ENCODE data around the gene HOTAIR. TPM values are rescaled to one million over a fixed set of nuclear protein-coding genes. Genes with fewer than 3 reads are reported as not detected.
A peak's percentile ranks its signal among the peaks of the same experiment; 100 is the strongest.

Gene HOTAIR
- total RNA-seq, 1 donor from 2014 or later: 1.7 TPM

- no peak for DNase-seq (ENCODE audit: low read depth)
These were observed 13.9 kb upstream of the HOTAIR start for GRCh38 chr12:53988541-53989226.

DNA sequence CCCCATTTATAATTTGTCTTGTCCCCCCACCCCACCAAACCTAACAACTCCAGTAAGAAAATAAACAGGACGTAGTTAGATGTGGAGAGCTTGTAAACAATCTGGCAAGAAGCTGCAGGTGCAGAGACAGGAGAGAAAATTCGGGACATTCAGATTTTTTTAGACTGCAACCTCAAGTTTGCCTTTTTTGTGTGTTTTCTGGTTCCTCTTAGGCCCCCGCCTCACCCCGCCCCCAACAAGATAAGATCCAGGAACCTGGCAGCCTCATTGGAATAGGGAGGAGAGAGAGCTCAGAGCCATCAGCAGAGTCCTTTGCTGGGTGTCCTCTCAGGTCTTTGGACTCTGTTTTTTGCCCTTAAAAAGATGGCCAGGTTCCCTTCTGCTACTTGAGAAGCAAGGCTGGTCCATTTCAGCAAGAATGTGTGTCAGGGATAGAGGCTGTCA, 13.1 kb upstream of the HOTAIR start:
- DNase-seq (ENCODE audit: low read depth): no peak

DNA sequence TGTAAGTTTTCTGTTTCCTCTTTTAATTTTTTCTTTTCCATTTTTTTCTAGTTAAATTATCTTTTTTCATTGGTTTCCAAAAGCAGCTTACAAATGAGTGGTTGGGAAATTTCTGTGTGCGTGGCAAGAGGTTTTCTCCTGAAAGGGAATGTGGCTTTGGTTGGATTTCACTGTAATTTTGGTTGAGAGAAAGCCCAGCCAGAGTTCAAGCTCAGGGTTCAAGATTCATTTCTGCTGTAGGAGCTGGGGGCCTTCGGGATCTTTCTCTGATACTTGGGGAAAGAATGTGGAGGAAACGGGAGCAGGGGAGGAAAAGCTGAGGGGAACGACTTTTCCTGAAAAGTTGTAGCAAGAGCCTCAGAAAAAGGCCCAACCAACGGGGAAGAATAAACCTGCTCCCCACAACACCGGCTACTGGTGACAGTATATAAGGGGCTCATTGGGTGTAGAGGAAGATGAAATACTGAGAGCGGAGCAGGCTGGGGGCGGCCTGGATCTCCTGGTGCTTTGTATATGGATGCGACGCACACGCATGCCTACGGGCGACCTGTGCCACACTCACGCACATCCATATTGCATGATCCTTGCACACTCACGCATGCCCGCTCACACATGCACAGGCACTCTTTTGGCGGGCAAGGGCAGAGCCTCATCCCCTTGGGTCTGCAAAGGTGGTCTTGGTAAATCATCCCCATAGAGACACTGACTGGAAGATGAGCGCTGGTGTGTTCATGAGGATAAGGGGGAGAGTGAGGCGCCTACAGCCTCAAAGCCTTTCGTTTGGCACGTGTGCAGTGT, 12.1 kb upstream of the HOTAIR start:
- DNase-seq (ENCODE audit: low read depth): no peak

DNA sequence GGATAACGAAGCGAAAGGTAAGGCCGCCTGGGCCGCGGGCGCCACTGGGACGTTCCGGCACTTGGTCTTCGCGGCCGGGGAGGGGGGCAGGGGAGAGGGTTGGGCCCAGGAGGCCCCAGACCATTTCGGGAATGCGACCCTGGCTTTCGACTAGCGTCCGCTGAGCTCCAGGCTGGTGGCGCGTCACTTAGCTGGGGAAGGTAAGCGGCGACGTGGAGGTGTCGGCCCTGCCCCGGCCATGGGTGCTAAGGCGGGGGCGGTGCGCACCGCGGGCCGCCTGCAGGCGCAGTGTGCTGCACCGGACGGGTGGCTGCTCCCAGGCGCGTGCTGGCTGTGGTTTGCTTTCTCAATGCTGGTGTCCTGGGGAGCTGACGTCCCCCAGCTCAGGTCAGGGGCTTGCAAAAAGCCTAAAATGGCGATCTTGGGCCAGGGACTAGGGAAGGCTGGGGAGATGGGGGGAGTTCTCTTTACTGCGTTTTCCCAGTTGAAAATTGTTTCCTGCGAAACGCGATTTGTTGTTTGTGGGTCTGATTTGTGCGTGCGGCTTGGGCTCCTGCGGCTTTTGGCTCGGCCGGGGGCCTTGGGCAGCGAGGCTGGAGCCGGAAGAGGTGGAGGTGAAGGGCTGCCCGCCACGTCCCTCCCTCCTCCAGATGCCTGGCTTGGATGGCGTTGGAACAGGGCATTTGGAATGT, 11.4 kb upstream of the HOTAIR start:
- no peak for DNase-seq (ENCODE audit: low read depth)

DNA sequence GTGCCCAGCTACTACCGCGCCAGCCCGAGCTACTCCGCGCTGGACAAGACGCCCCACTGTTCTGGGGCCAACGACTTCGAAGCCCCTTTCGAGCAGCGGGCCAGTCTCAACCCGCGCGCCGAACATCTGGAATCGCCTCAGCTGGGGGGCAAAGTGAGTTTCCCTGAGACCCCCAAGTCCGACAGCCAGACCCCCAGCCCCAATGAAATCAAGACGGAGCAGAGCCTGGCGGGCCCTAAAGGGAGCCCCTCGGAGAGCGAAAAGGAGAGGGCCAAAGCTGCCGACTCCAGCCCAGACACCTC, 10.9 kb upstream of the HOTAIR start:
- no peak for DNase-seq (ENCODE audit: low read depth)

DNA sequence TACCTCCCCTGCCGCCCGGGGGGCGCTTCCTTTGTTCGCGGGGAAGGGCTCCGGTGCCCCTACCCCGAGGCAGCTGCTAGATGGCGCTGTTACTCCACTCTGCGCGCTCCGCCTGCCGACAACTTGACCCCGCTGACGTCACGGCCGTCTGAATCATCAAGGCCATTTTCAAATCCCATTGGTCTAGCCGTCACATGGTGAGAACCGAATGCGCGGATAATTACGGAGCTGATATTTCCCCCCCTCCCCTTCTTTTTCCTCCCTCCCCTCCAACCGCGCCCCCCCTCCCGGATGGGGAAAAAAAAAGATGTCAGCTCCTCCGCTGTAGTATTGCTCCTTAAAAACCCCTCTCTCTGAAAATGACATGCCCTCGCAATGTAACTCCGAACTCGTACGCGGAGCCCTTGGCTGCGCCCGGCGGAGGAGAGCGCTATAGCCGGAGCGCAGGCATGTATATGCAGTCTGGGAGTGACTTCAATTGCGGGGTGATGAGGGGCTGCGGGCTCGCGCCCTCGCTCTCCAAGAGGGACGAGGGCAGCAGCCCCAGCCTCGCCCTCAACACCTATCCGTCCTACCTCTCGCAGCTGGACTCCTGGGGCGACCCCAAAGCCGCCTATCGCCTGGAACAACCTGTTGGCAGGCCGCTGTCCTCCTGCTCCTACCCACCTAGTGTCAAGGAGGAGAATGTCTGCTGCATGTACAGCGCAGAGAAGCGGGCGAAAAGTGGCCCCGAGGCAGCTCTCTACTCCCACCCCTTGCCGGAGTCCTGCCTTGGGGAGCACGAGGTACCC, 10.3 kb upstream of the HOTAIR start, which contains the start of gene HOXC10:
Gene HOXC10, plus strand, starts transcription at position 246 of the 791 bp plus-strand sequence. Its CDS starts 114 bp downstream, at position 360.
- DNase-seq (ENCODE audit: low read depth): peak; percentile 97

DNA sequence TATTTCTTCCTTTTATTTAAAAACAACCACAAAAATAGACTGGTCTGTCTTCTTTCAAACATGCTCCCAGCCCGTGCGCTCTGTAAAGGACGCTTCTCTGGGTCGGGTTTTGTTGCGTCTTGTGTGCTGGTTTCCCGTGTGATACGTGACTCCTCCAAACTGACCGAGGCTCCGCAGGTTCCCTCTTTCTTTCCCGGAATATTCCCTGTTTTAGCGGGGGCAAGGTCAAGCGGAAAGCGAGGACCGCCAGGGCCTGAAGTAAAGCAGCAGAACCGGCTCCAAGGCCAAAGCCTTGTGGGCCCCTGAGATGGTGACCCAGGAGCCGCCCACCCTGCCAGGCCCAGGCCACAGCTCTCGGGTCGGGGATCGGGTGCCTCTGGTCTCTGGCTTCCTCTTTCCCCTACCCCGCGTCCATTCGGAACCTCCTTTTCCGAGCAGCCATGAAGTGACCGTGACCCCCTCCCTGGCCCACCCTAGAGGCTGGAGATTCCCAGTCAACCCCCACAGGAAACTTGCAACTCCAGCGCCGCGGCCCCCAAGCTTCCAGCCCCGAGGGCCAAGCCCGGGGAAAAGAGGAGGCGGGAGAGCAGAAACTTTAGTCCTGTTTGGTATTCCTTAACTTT, 9.3 kb upstream of the HOTAIR start:
- no peak for DNase-seq (ENCODE audit: low read depth)

DNA sequence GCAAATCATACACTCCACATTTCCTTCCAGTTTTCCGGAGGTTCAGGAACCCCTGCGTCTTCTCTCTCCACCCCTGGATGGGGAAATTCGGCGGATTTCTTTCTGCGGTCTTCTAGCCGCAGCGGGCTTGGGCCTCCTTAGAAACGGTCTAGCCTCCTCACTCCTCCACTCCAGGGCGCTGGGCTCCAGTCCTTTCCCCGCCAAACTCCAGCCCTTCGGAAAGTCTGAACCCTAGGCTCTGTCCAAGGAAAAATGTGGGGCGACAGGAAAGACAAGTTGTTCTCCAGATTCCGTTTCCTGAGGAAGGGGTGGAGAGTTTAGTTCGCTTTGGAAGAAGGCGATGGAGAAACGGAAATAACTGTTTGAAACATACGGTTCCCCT, 8.8 kb upstream of the HOTAIR start:
- DNase-seq (ENCODE audit: low read depth): no peak

GRCh38 chr12:53982648-53983567, 8.2 kb upstream of the HOTAIR start:
- no peak for DNase-seq (ENCODE audit: low read depth)

GRCh38 chr12:53981634-53982565, 7.1 kb upstream of the HOTAIR start:
- DNase-seq (ENCODE audit: low read depth): no peak

DNA sequence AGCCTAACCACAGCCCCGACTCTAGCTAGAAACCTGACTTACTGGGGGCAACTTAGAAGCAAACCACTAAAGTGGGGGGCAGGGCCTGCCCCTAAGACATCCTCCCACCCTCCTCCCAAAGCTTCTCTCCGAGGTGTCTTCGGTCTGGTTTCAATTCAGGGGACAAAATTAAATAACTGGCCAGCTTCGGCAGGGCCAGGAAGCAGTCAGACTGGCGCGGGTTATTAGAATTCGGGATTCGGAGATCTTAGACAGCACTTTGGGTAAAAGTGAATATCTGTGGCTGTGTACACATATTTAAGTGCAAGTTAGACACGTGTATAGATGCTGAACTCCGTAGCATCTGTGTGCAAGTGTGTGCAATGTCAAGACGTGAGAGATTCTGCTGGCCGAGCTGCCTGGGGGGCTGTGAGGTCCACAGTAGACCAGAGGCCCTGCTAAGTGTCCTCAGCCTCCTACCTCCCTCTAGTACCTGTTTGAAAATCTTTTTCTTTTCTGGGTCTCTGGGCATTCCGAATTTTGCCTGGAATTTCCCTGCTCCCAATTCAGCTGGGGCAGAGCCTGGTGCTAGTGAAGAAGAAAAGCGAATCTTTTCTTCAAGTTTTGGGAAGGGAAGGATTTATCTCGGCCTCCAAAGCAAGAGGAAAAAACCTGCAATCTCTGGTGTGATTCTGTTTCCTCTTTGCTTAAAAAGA, 6.2 kb upstream of the HOTAIR start:
- no peak for DNase-seq (ENCODE audit: low read depth)

- no peak for DNase-seq (ENCODE audit: low read depth)
These were observed 5.5 kb upstream of the HOTAIR start for GRCh38 chr12:53980104-53980801.

GRCh38 chr12:53978477-53979356, 4.0 kb upstream of the HOTAIR start:
- no peak for DNase-seq (ENCODE audit: low read depth)

DNA sequence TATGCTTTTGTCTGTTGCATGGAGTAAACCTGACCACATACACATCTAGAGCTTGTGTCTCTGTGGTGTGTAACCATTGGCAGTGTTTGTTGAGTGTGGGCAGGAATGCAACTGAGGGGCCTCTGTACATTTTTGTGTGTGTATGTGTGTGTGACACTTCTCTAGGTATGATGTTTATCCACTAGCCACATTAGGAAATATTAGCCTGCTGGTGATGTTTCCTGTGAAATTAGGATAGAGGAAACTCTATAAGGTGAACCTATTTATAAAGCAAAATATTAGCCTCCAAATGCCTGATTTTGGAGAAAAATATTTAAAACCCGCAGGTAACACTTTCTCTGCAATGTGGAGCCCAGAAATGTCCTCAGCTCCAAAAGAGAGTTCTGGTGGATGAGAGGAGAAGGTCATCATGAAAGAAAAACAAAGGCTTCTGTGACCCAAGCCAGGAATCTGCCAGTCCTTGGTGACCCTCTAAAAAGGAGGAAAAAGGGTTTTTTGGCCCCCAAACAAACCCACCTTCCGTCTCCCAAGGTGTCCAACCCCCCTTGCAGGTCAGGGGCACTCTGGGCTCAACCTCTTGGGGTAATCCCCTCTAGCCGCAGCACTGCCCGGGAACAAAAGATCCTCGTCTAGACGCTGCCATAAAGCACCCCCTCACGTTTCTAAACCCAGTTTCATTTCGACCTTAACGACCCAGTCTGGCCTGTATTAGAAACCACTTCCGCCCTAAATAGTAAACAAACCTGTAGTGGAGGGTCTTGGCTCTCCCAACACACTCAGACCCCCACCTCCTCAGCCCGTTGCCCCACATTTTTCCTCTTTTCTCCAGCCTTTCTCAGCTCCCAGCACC, 3.1 kb upstream of the HOTAIR start:
- no peak for DNase-seq (ENCODE audit: low read depth)

DNA sequence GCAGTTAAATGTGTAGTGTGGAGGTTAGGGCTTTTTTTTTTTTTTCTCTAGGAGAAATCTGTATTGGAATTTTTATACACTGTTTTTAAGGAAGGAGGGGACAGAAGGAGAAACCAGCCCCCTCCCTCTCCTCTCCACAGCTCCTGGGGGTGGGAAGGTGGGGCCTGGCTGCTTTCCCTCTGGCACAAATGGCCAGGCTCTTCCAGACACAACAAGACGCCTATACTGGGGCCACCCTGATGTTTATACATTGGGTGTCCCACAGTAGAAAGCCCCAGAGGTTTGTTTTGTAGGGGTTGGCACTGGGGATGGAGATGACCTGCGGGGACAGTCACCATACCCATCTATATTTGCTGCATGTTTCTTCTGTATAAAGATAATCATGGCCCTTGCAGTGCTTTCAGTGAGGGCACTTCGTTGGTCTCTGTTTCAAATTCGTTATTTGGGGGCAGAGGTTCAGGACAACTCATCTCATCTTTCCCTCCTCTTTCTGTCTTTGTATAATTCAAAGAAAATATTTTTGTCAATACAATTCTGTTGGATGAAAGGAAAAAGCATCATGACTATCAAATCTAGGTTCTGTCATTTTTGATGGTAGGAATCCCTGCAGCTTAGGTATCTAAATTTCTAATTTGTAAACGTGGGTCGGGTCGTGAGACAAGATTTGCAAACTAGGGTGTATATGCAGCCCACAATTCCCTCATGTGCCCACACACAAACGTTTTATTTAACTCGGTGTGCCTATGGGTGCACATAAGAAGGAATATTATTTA, 2.3 kb upstream of the HOTAIR start:
- DNase-seq (ENCODE audit: low read depth): no peak

All from myocyte (in vitro differentiated cells).